ENCODE results near the gene NPHP4.
"Not testable (repeated sequence)": the region's sequence is repeated elsewhere in the genome, so short reads cannot be mapped to it uniquely, and the experiment has no call there.

NPHP4 gene

DNA sequence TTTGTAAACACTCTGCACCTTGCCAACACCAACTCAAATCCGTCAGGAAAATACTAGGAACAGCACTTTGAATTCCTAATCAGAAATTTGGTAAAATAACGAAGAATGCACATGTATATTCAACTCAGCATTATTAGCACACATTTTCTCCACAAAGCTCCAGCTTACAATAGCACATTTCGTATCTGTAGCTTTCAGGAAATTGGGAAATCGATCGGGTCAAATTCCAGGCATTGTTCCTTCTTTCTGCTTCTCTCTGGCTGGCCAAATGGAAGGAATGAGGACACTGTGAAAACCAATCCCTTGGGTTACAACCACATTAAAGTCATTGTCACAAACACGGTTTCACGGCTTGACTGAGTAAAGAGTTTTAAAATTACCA is 58.6 kb downstream of the NPHP4 start:
- TF ChIP-seq, protein P1, sequence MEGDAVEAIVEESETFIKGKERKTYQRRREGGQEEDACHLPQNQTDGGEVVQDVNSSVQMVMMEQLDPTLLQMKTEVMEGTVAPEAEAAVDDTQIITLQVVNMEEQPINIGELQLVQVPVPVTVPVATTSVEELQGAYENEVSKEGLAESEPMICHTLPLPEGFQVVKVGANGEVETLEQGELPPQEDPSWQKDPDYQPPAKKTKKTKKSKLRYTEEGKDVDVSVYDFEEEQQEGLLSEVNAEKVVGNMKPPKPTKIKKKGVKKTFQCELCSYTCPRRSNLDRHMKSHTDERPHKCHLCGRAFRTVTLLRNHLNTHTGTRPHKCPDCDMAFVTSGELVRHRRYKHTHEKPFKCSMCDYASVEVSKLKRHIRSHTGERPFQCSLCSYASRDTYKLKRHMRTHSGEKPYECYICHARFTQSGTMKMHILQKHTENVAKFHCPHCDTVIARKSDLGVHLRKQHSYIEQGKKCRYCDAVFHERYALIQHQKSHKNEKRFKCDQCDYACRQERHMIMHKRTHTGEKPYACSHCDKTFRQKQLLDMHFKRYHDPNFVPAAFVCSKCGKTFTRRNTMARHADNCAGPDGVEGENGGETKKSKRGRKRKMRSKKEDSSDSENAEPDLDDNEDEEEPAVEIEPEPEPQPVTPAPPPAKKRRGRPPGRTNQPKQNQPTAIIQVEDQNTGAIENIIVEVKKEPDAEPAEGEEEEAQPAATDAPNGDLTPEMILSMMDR (conservative IDR thresholded peaks at IDR 0.05; ENCODE audit: low read depth, low read length): no peak
- peak; percentile 77 for DNase-seq (ENCODE audit: low read depth)

GRCh38 chr1:5933050-5933449 is 59.2 kb downstream of the NPHP4 start:
- no peak for DNase-seq (ENCODE audit: low read depth)
- no peak overlapping the region for H3K4me3 ChIP-seq (ENCODE audit: low read depth, low read length)
- TF ChIP-seq, protein P1 (conservative IDR thresholded peaks at IDR 0.05; ENCODE audit: low read depth, low read length): no peak

More for the DNA sequence above, 58.6 kb downstream of the NPHP4 start:
- no peak overlapping the region for H3K4me3 ChIP-seq (ENCODE audit: low read depth, low read length)

DNA sequence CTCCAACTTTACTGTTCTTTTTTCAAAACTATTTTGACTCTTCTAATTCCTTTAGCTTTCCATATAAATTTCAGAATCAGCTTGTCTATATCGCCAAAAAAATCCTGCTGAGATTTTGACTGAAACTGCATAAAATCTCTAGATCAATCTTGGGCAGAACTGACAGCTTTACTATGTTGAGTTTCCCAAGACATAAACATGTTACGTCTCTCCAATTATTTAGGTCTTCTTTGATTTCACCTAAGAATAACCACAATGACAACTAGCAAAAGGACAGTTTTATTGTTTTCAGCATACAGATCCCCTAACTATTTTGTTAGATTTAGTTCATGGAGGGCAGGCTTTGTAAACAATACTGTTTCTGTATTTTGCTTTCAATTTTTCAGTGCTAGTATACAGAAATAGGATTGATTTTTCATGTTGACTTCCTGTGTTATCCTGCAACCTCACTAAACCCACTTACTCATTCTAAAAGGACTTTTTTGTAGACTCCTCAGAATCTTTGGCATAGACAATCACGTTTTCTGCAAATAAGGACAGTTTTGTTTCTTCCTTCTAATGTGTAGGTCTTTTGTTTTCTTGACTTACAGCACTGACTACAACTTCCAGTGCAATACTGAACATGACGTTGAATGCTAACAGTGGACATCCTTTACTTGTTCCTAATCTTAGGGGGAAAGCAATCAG is 63.4 kb downstream of the NPHP4 start:
- H3K4me3 ChIP-seq (ENCODE audit: low read depth, low read length): no peak overlapping the region
- DNase-seq (ENCODE audit: low read depth): no peak
- TF ChIP-seq, protein P1 (conservative IDR thresholded peaks at IDR 0.05; ENCODE audit: low read depth, low read length): no peak

- TF ChIP-seq, protein P1 (conservative IDR thresholded peaks at IDR 0.05; ENCODE audit: low read depth, low read length): no peak
- H3K4me3 ChIP-seq (ENCODE audit: low read depth, low read length): no peak overlapping the region
Measured at GRCh38 chr1:5927506-5928370, 64.5 kb downstream of the NPHP4 start.

GRCh38 chr1:5926686-5927435 is 65.4 kb downstream of the NPHP4 start:
- DNase-seq (ENCODE audit: low read depth): no peak
- H3K4me3 ChIP-seq (ENCODE audit: low read depth, low read length): no peak overlapping the region
- TF ChIP-seq, protein P1 (conservative IDR thresholded peaks at IDR 0.05; ENCODE audit: low read depth, low read length): no peak

More at GRCh38 chr1:5927506-5928370, 64.5 kb downstream of the NPHP4 start:
- DNase-seq (ENCODE audit: low read depth): no peak

- DNase-seq (ENCODE audit: low read depth): peak; percentile 77
- H3K4me3 ChIP-seq (ENCODE audit: low read depth, low read length): not testable (repeated sequence)
- TF ChIP-seq, protein P1 (conservative IDR thresholded peaks at IDR 0.05; ENCODE audit: low read depth, low read length): peak; percentile 10
Measured at GRCh38 chr1:5922700-5923330, 69.4 kb downstream of the NPHP4 start.
